Mucosa of descending colon (tissue), 3 donors: ENCODE measurements around the gene TRDN. TPM values are rescaled to one million over a fixed set of nuclear protein-coding genes. Genes with fewer than 3 reads are reported as not detected.

Experiments
- ATAC-seq: fragments of 200-7000 bp; cut with Tn5 transposase; one replicate; pipeline ENCODE4 v1.9.1; 2020; ENCODE audit warnings: mild to moderate bottlenecking, moderate library complexity
- DNase-seq, 3 donors: peaks; one replicate each; pipeline ENCODE4 v3.0.0-alpha.2; 2020
- H3K36me3 ChIP-seq: fragments of 200-600 bp; one replicate; pipeline ENCODE4 v1.8.0; 2021; ENCODE audit warnings: low read depth, mild to moderate bottlenecking
- H3K4me1 ChIP-seq: fragments of 200-600 bp; one replicate; pipeline ENCODE4 v1.8.0; 2021; ENCODE audit warnings: low read depth, mild to moderate bottlenecking
- H3K4me3 ChIP-seq: fragments of 200-600 bp; one replicate; pipeline ENCODE4 v1.8.0; 2021; ENCODE audit warnings: mild to moderate bottlenecking
- H3K9me3 ChIP-seq: fragments of 200-600 bp; one replicate; pipeline ENCODE4 v1.8.0; 2021; ENCODE audit warnings: mild to moderate bottlenecking
- CTCF ChIP-seq: fragments of 200-600 bp; IDR thresholded peaks from one replicate; pipeline ENCODE4 v1.8.0; 2022; ENCODE audit warnings: antibody characterized with exemption, mild to moderate bottlenecking
- intact Hi-C, 2 donors: fragments of 100-400 bp; cut with DNase I in 1 of 2; cut with micrococcal nuclease in 1 of 2; formaldehyde crosslinking; loops; one replicate each; pipeline versions ENCODE4 v1.11.0 to v1.11.1; 2022; cut with DNase I, micrococcal nuclease
- total RNA-seq, 3 donors: library from RNA; stranded (reverse); fragmentation: NEBNext Ultra II Directional in 2 of 3; extraction: Animal tissue kit (Norgen Biotek cat#: 25700) in 2 of 3; gene quantifications; one replicate each; pipeline versions ENCODE4 v1.2.1 to v1.2.4, GENCODE V29; 2021 to 2023
- donor health status: DM: no; HTN: no; CAD: no; lungs with moderate emphysema.
- donor health status: DM: no; HTN: no; CAD: no.
- donor health status: DM: no; HTN: yes; CAD: no.

The TRDN gene
- total RNA-seq, 3 donors from 2014 or later = 0.12 to 0.51 TPM; not detected in 1

- H3K4me1 ChIP-seq = no peaks in the 10 kb centered on the region
- TF ChIP-seq CTCF = no peak
- no peaks in the 10 kb centered on the region for H3K36me3 ChIP-seq
- no peaks in the 10 kb centered on the region for H3K9me3 ChIP-seq
- no peak for DNase-seq
- intact Hi-C loops = no loop called here
- no peak overlapping the region for H3K4me3 ChIP-seq
- no peak for ATAC-seq
These were observed 118.1 kb downstream of the TRDN start for GRCh38 chr6:123518441-123519188.

GRCh38 chr6:123515715-123516114 is 121.0 kb downstream of the TRDN start:
- no peak for ATAC-seq
- intact Hi-C loops = no loop called here
- DNase-seq = no peak
- no peak overlapping the region for H3K4me3 ChIP-seq
- H3K9me3 ChIP-seq = no peaks in the 10 kb centered on the region
- TF ChIP-seq CTCF = no peak
- H3K36me3 ChIP-seq = no peaks in the 10 kb centered on the region
- no peaks in the 10 kb centered on the region for H3K4me1 ChIP-seq

- no peaks in the 10 kb centered on the region for H3K36me3 ChIP-seq
- H3K4me1 ChIP-seq = no peaks in the 10 kb centered on the region
- intact Hi-C loops = no loop called here
- H3K4me3 ChIP-seq = no peak overlapping the region
- H3K9me3 ChIP-seq = no peaks in the 10 kb centered on the region
- ATAC-seq (no peak), DNase-seq (no peak)
- no peak for TF ChIP-seq CTCF
These were observed 127.6 kb downstream of the TRDN start for GRCh38 chr6:123509112-123509511.

GRCh38 chr6:123508290-123508689 is 128.5 kb downstream of the TRDN start:
- TF ChIP-seq CTCF = no peak
- intact Hi-C loops = no loop called here
- no peak overlapping the region for H3K4me3 ChIP-seq
- H3K4me1 ChIP-seq = no peaks in the 10 kb centered on the region
- no peaks in the 10 kb centered on the region for H3K36me3 ChIP-seq
- no peak for DNase-seq
- H3K9me3 ChIP-seq = no peaks in the 10 kb centered on the region
- no peak for ATAC-seq

- intact Hi-C loops = no loop called here
- no peak for DNase-seq
- H3K9me3 ChIP-seq = no peaks in the 10 kb centered on the region
- no peaks in the 10 kb centered on the region for H3K4me1 ChIP-seq
- no peak for TF ChIP-seq CTCF
- no peaks in the 10 kb centered on the region for H3K36me3 ChIP-seq
- no peak for ATAC-seq
- H3K4me3 ChIP-seq = no peak overlapping the region
These were observed 129.2 kb downstream of the TRDN start for GRCh38 chr6:123507582-123507981.
